Prostate gland (tissue), 2 donors: ENCODE measurements around the gene ANKRD44. TPM values are rescaled to one million over a fixed set of nuclear protein-coding genes. Genes with fewer than 3 reads are reported as not detected.

ENCODE experiments used
- DNase-seq: peaks from one replicate; pipeline ENCODE4 v3.0.0-alpha.2; 2019; ENCODE audit warnings: low spot score
- H3K27ac ChIP-seq, 2 donors: fragments of 200-600 bp; sonication (generic); 2 replicates each; pipeline ENCODE4 v1.5.1; 2017 to 2019
- H3K27me3 ChIP-seq: fragments of 200-600 bp; sonication (generic); replicated peaks from 2 replicates; pipeline ENCODE4 v1.5.1; 2019; ENCODE audit not compliant: insufficient read depth
- H3K36me3 ChIP-seq, 2 donors: fragments of 200-600 bp; sonication (generic); 1 replicate in 1 of 2; 2 replicates in 1 of 2; pipeline versions ENCODE4 v1.5.1 to v1.8.1; 2017 to 2019
- H3K4me1 ChIP-seq: fragments of 200-600 bp; sonication (generic); replicated peaks from 2 replicates; pipeline ENCODE4 v1.5.1; 2019
- H3K4me3 ChIP-seq, 2 donors: fragments of 200-600 bp; sonication (generic); 2 replicates each; pipeline ENCODE4 v1.5.1; 2017 to 2019
- H3K9me3 ChIP-seq: fragments of 200-600 bp; sonication (generic); 2 replicates; pipeline ENCODE4 v1.5.1; 2017
- CTCF ChIP-seq, 4 experiments: fragments of 200-600 bp in 2 of 4; fragments of 450-650 bp in 2 of 4; sonication (generic) in 2 of 4; IDR thresholded peaks; 1 replicate in 3 of 4; 2 replicates in 1 of 4; pipeline ENCODE4 v1.5.1; 2016 to 2019; ENCODE audit warnings: antibody characterized with exemption in 4 of 4, mild to moderate bottlenecking in 2 of 4, moderate library complexity in 2 of 4
- POLR2A ChIP-seq: fragments of 450-650 bp; IDR thresholded peaks from one replicate; pipeline ENCODE4 v1.6.1; 2016; ENCODE audit warnings: antibody characterized with exemption, mild to moderate bottlenecking
- POLR2AphosphoS5 ChIP-seq: sonication (generic); formaldehyde crosslinking; IDR thresholded peaks from one replicate; pipeline ENCODE4 v1.6.1; 2017; ENCODE audit warnings: antibody characterized with exemption
- WGBS: methylation state at CpG from one replicate; pipeline ENCODE4 v1.1.5; 2018; 5-methylcytosine and 5-hydroxymethylcytosine counted together
- intact Hi-C: fragments of 100-400 bp; cut with DNase I; formaldehyde crosslinking; loops from one replicate; pipeline ENCODE4 v1.14.2; 2022
- total RNA-seq, 2 donors: library from RNA; depleted of rRNA; stranded (reverse); fragments of >200 nt; gene quantifications; one replicate each; pipeline ENCODE4 v1.1.0, GENCODE V29; 2016

The ANKRD44 gene
- total RNA-seq, 2 donors from 2014 or later, result 6.0 to 11.2 TPM

GRCh38 chr2:197141702-197142473 lies 168.7 kb downstream of the ANKRD44 start:
- H3K4me1 ChIP-seq, result no peaks in the 10 kb centered on the region
- intact Hi-C loops, result no loop called here
- H3K36me3 ChIP-seq, result no peaks in the 10 kb centered on the region
- no peak overlapping the region for H3K4me3 ChIP-seq
- H3K27ac ChIP-seq, result no peak overlapping the region
- no peak for DNase-seq
- TF ChIP-seq POLR2AphosphoS5 (no peak), POLR2A (no peak), CTCF (IDR thresholded peaks at IDR 0.05) (no peak)
- 55% methylated on average over 2 of the region's 2 CpGs for WGBS
- H3K9me3 ChIP-seq, result no peaks in the 10 kb centered on the region
- no peaks in the 10 kb centered on the region for H3K27me3 ChIP-seq

- Histone ChIP-seq H3K9me3 (no peaks in the 10 kb centered on the region), H3K27ac (no peak overlapping the region), H3K4me1 (no peaks in the 10 kb centered on the region), H3K4me3 (no peak overlapping the region), H3K27me3 (no peaks in the 10 kb centered on the region), H3K36me3 (no peaks in the 10 kb centered on the region)
- 93% methylated on average over 1 of the region's 1 CpG for WGBS
- intact Hi-C loops, result no loop called here
- TF ChIP-seq POLR2A (no peak), POLR2AphosphoS5 (no peak), CTCF (IDR thresholded peaks at IDR 0.05) (no peak)
- DNase-seq, result no peak
Measured at GRCh38 chr2:197140045-197140444, 170.5 kb downstream of the ANKRD44 start.

GRCh38 chr2:197138506-197138905 lies 172.1 kb downstream of the ANKRD44 start:
- no peaks in the 10 kb centered on the region for H3K36me3 ChIP-seq
- WGBS, result 92% methylated on average over 3 of the region's 3 CpGs

GRCh38 chr2:197137826-197138477 lies 172.6 kb downstream of the ANKRD44 start:
- Histone ChIP-seq H3K4me1 (no peaks in the 10 kb centered on the region), H3K27ac (no peak overlapping the region), H3K27me3 (no peaks in the 10 kb centered on the region), H3K9me3 (no peaks in the 10 kb centered on the region), H3K4me3 (no peak overlapping the region), H3K36me3 (no peaks in the 10 kb centered on the region)
- DNase-seq, result no peak
- TF ChIP-seq CTCF (IDR thresholded peaks at IDR 0.05) (no peak), POLR2AphosphoS5 (no peak), POLR2A (no peak)
- WGBS, result 86% methylated on average over 3 of the region's 3 CpGs
- intact Hi-C loops, result no loop called here

More at GRCh38 chr2:197138506-197138905, 172.1 kb downstream of the ANKRD44 start:
- no peak overlapping the region for H3K27ac ChIP-seq
- intact Hi-C loops, result no loop called here
- H3K4me3 ChIP-seq, result no peak overlapping the region
- no peaks in the 10 kb centered on the region for H3K9me3 ChIP-seq
- TF ChIP-seq POLR2A (no peak), POLR2AphosphoS5 (no peak), CTCF (IDR thresholded peaks at IDR 0.05) (no peak)
- no peaks in the 10 kb centered on the region for H3K4me1 ChIP-seq
- H3K27me3 ChIP-seq, result no peaks in the 10 kb centered on the region
- no peak for DNase-seq
